GM18520 (cell line): Measurements from ENCODE around the gene VWA5A.
A peak's percentile ranks its signal among the peaks of the same experiment; 100 is the strongest.

Source experiments
- ATAC-seq: cut with Tn5 transposase; IDR thresholded peaks from one replicate; pipeline ENCODE4 v1.9.1; 2021; ENCODE audit not compliant: unreplicated experiment

VWA5A gene

GRCh38 chr11:124114942-124115781 lies at the start of gene VWA5A:
Gene VWA5A, plus strand, starts transcription at chr11:124115450. Its CDS starts 2,062 bp downstream, at chr11:124117512.
- ATAC-seq: peak; percentile 98

DNA sequence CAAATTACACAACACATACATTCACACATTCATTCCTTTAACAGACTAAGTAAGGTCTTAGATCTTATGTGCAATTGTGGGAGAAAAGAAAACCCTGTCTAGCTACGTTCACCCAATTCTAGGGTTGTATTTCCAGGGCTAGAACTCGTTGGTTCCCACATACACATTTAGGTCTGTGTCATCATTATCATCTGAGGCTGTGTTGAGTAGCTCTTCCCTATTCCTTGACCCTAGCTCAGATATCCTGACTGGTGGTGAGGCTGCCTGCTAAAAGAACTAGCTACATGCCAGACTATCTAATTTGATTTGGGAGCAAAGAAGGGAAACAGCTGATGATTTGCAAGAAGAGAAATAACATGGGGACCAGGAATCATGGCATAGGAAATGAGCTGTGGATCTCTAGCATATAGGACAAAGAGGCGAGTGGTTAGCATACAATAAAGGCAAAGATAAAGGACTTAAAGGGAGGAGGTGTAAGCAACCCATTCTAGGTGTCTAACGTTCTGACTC lies 46.6 kb upstream of the VWA5A start:
- no peak for ATAC-seq

GRCh38 chr11:124069429-124070401 lies 45.5 kb upstream of the VWA5A start:
- peak; percentile 53 for ATAC-seq

DNA sequence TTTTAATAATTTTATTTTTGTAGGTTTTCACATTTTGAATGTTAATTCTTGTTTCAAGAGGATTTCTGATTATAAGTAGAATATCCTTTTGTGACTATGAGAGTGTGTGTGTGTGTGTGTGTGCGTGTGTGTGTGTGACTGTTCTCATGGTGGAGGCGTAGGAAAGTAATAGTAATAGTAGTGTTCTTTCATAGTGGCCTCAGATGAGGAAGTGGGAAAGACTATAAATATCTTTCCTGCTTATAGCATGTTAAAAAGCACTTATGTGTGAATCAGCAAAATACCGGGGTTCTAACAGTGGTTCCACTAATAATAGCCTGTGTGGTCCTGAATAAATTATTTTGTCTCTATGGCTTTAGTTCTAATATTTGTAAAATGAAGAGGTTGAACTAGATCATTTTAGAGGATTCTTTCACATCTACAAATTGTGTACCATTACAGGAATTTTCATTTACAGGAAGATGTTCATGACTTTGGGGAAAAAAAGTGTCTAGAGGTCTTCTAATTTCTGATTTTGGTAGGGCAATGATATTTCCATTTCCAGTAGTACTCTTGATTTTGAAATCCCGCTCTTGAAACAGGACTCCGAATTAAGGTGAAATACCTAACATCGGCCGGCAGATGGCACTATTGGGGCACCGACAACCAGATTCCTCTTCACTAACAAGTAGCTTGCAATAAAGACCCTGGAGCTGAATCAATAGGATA lies 44.2 kb upstream of the VWA5A start:
- peak; percentile 79 for ATAC-seq

DNA sequence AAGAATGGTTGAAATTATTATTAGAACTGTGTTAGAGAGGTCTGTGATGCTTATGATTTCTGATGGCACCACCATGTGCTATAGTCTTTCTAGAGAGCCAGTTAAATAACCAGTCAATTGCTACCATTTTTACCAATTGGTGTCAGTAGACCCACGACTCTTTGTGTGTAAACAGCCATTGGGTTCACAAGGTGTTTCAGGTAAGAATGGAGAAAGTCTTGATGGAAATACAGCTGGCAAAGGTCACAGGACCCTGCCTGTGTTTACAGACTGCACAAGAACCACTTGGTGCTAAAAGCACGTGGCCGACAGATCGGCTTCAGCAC lies 43.7 kb upstream of the VWA5A start:
- ATAC-seq: no peak

- ATAC-seq: no peak
Measured at GRCh38 chr11:124072147-124072546, 43.1 kb upstream of the VWA5A start.

DNA sequence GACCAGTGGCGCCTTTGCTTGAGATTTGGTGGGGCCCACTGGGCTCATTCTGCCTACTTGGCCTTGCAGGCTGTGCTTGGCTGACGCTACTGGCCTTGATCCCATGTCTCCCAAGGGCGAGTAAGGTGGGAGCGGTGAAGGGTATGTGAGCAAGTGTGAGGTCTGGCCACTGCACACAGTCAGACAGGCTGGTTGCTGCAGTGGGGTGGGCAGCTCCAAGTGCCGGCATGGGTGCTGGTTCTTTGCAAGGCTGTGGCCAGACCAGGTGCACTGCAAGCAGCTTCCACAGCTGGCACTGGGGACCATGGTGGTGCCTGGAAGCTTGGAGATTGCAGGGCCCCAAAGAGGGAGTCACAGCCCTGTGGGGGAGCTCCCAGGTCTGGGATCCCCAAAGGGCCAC lies 40.7 kb upstream of the VWA5A start:
- ATAC-seq: no peak

DNA sequence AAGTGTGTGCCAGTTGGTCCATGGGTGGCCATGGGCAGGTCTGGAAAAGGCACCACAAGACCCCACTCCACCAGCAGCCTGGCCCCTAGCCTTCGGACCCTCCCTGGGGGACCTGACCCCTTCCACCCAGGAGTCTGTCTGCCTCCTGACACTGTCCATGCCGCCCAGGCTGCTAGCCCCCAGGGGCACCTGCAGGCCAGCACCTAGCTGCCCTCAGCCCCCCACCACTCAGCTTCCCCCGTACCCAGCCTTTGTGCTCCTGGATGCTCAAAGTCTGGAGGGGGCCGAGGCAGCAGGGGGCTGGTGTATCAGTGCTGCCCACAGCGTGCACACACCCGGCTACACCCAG lies 39.8 kb upstream of the VWA5A start:
- no peak for ATAC-seq

DNA sequence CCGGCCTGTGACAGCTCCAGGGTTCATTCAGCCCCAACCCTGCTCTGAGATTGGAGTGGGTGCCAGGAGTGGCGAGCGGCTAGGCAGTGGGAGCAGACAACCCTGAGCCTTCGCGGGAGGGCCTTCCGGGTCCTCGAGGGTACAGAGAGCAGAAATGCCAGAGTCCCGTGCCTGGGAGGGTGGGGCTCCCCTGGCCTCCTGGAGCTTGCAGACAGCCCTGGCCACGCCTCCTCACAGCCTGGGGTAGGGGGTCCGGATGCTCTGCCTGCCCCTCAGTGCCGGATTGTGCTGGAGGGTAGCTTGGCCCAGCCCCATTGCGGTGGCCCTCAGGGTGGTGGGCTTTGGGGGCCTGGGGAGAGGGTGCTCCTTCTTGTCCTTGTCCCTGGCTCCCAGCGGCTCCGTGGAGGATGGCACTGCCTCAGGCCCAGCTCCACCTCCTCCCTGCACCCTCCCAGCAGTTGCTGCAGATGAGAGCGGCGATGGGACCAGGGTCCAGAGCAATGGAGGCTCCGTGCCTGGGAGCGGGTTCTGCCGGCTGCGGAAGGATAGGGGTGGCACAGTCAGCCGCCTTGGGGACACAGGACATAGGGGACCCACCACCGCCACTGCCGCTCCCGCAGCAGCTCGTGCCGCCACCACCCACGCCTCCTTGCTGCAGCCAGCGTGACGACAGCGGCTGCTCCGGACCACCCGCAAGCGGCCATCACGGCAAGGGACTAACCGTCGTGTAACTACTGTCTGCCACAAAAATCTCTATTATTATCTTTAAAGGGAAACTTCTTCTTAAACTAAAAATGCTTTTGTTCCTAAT lies 39.2 kb upstream of the VWA5A start:
- ATAC-seq: peak; percentile 48

- ATAC-seq: no peak
Measured at GRCh38 chr11:124077266-124077665, 38.0 kb upstream of the VWA5A start.

GRCh38 chr11:124078591-124078990 lies 36.7 kb upstream of the VWA5A start:
- no peak for ATAC-seq

- ATAC-seq: no peak
Measured at GRCh38 chr11:124079631-124080326, 35.5 kb upstream of the VWA5A start.

- ATAC-seq: no peak
Measured at GRCh38 chr11:124080327-124081001, 34.8 kb upstream of the VWA5A start.

GRCh38 chr11:124081483-124081882 lies 33.8 kb upstream of the VWA5A start:
- ATAC-seq: no peak

GRCh38 chr11:124082371-124082770 lies 32.9 kb upstream of the VWA5A start:
- no peak for ATAC-seq

DNA sequence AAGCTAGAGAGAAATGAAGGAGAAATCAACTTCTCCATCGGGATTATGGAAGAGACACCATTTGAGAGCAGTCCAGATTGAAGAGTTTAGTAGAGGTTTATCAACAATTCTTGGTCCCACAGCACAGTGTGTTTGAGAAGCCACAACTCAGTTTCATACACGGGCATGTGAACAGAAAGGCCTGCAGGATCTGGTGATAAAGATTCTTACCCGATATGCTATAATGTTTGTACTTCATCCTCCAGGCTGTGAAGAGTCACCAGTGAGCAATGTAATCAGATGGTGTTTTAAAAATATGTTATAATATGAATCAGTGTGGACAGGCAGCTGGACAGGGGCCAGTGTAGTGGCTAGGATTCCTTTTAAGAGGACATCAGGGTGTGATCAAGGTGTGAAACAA lies 29.7 kb upstream of the VWA5A start:
- no peak for ATAC-seq

DNA sequence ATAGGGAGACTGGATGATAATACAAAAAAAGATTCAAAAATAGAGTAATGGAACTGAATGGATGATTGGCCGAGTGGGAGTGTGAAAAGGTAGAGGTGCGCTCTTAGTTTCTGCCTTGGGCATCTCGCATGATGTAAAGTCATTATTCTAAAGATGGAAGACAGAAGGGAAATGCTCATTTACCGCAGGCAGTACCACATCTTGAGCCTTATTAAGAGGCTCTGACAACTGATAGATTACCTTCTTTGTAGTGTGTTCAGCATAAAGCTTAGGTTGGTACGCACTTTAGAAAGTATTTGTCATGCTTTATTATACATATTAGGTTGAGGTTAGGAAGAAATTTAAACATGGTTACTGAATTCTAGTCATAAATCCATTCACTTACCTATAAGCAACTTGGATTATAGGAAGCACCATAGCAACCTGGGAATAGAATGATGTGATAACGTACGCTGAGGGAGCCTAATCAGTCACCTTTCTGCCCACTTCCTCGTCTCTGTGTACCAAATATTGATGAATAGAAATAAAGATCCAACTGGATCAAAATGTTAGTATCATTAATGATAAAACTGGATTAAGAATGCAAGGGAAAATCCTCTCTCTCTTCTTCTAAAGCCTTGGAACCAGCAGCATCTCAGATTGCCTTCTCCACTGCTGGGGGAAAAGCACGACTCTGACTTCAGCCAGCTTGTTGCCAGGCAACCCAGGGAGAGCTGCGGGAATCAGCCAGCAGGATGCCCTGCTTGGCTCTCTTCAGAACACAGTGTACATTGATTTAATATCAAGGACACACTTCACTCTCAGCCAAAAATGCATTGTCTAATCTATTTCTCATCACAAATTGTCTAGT lies 29.0 kb upstream of the VWA5A start:
- no peak for ATAC-seq

DNA sequence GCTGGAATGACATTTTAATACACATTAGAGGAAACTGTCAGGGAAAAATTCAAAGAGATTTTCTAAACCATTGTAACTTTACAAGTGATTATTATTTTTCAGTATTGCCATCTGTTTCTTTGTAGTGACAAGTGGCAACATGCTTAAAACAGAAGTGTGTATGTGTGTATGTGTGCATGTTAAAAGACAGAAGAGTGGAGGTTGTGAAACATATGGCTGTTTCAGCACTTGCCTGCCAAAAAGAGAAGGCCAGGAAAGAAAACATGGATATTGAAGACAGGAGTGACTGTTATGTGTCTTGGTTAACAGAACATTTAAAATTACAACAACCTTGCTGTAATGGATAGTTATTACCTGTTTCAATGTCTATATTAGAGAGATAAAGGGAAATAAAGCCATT lies 24.3 kb upstream of the VWA5A start:
- no peak for ATAC-seq
